ENCODE measurements around the gene HSD17B12. TPM values are rescaled to one million over a fixed set of nuclear protein-coding genes. Genes with fewer than 3 reads are reported as not detected.

Gene HSD17B12
- total and polyA plus RNA-seq, 2 experiments from 2014 or later = 83.2 to 137 TPM

- Histone ChIP-seq H3K4me2 (no peak overlapping the region), H3K27ac (peak overlapping the region; percentile 56), H2AFZ (no peak overlapping the region), H3K9me2 (replicated peaks; ENCODE audit: insufficient read depth) (no peaks in the 10 kb centered on the region), H3K9me3 (ENCODE audit: low read depth) (no peaks in the 10 kb centered on the region), H3K36me3 (replicated peaks; ENCODE audit: insufficient read depth, low read depth) (no peaks in the 10 kb centered on the region), H3K79me2 (no peaks in the 10 kb centered on the region), H3K4me3 (no peak overlapping the region), H3K27me3 (peaks cover 25% of the 10 kb centered on the region), H3K4me1 (ENCODE audit: insufficient read depth) (no peaks in the 10 kb centered on the region), H4K20me1 (ENCODE audit: insufficient read depth, poor library complexity, severe bottlenecking) (no peaks in the 10 kb centered on the region)
- TF ChIP-seq, protein P1, sequence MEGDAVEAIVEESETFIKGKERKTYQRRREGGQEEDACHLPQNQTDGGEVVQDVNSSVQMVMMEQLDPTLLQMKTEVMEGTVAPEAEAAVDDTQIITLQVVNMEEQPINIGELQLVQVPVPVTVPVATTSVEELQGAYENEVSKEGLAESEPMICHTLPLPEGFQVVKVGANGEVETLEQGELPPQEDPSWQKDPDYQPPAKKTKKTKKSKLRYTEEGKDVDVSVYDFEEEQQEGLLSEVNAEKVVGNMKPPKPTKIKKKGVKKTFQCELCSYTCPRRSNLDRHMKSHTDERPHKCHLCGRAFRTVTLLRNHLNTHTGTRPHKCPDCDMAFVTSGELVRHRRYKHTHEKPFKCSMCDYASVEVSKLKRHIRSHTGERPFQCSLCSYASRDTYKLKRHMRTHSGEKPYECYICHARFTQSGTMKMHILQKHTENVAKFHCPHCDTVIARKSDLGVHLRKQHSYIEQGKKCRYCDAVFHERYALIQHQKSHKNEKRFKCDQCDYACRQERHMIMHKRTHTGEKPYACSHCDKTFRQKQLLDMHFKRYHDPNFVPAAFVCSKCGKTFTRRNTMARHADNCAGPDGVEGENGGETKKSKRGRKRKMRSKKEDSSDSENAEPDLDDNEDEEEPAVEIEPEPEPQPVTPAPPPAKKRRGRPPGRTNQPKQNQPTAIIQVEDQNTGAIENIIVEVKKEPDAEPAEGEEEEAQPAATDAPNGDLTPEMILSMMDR (IDR thresholded peaks at IDR 0.05; ENCODE audit: poor library complexity) = no peak
- DNase-seq (ENCODE audit: low spot score) = peak; percentile 38
- 44% methylated on average over 5 of the region's 5 CpGs for WGBS (ENCODE audit: low lambda C conversion rate, missing lambda C conversion rate)
Observed at GRCh38 chr11:43868852-43869567, 188.5 kb downstream of the HSD17B12 start.

DNA sequence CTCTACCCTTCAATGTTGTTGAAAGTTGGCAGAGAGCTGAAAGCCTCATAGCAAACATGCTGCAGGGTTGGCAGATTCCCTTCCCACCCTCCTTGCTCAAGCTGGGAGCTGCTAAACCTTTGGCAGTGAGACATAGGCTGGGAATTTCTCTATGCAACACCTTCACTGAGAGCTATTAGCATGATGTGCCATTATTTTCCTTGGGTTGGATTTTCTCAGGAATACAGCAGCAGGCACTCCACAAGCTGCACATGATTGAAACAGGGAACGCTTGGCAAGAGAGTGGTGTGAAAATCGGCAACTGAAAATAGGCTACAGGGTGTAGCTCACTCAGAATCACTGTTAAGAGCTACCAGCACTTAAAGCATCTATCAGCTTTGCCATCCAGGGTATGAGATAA is 190.5 kb downstream of the HSD17B12 start:
- DNase-seq (ENCODE audit: low spot score) = no peak
- H2AFZ ChIP-seq = no peak overlapping the region
- TF ChIP-seq EZH2phosphoT487 (IDR thresholded peaks at IDR 0.05; ENCODE audit: low read depth, severe bottlenecking, unreplicated experiment) (no peak), EZH2 (IDR thresholded peaks at IDR 0.05; ENCODE audit: borderline replicate concordance) (no peak)
- TF ChIP-seq, protein P1 (IDR thresholded peaks at IDR 0.05; ENCODE audit: poor library complexity) = no peak
- H3K9me3 ChIP-seq (ENCODE audit: low read depth) = no peaks in the 10 kb centered on the region
- WGBS (ENCODE audit: low lambda C conversion rate, missing lambda C conversion rate) = 78% methylated on average over 2 of the region's 2 CpGs
- H3K4me3 ChIP-seq = no peak overlapping the region
- no peaks in the 10 kb centered on the region for H4K20me1 ChIP-seq (ENCODE audit: insufficient read depth, poor library complexity, severe bottlenecking)
- no peaks in the 10 kb centered on the region for H3K9me2 ChIP-seq (replicated peaks; ENCODE audit: insufficient read depth)
- H3K27ac ChIP-seq = no peak overlapping the region
- H3K4me1 ChIP-seq (ENCODE audit: insufficient read depth) = no peaks in the 10 kb centered on the region
- H3K36me3 ChIP-seq (replicated peaks; ENCODE audit: insufficient read depth, low read depth) = no peaks in the 10 kb centered on the region
- H3K79me2 ChIP-seq = no peaks in the 10 kb centered on the region
- H3K4me2 ChIP-seq = no peak overlapping the region
- peaks cover 40% of the 10 kb centered on the region for H3K27me3 ChIP-seq

- Histone ChIP-seq H3K4me2 (no peak overlapping the region), H2AFZ (no peak overlapping the region), H3K79me2 (no peaks in the 10 kb centered on the region), H3K4me1 (ENCODE audit: insufficient read depth) (no peaks in the 10 kb centered on the region), H4K20me1 (ENCODE audit: insufficient read depth, poor library complexity, severe bottlenecking) (no peaks in the 10 kb centered on the region), H3K9me2 (replicated peaks; ENCODE audit: insufficient read depth) (no peaks in the 10 kb centered on the region), H3K27me3 (peaks cover 46% of the 10 kb centered on the region), H3K27ac (no peak overlapping the region), H3K9me3 (ENCODE audit: low read depth) (no peaks in the 10 kb centered on the region), H3K36me3 (replicated peaks; ENCODE audit: insufficient read depth, low read depth) (no peaks in the 10 kb centered on the region), H3K4me3 (no peak overlapping the region)
- TF ChIP-seq EZH2 (IDR thresholded peaks at IDR 0.05; ENCODE audit: borderline replicate concordance) = no peak
- TF ChIP-seq, protein P1 (IDR thresholded peaks at IDR 0.05; ENCODE audit: poor library complexity) = no peak
- no peak for TF ChIP-seq EZH2phosphoT487 (IDR thresholded peaks at IDR 0.05; ENCODE audit: low read depth, severe bottlenecking, unreplicated experiment)
- DNase-seq (ENCODE audit: low spot score) = no peak
- WGBS (ENCODE audit: low lambda C conversion rate, missing lambda C conversion rate) = 68% methylated on average over 7 of the region's 7 CpGs
Observed at GRCh38 chr11:43872995-43873394, 192.5 kb downstream of the HSD17B12 start.
